ENCODE measurements around the gene PHACTR1.

- TF ChIP-seq EZH2 (IDR thresholded peaks at IDR 0.05), result no peak
- TF ChIP-seq POLR2AphosphoS5 (IDR thresholded peaks at IDR 0.05; ENCODE audit: borderline replicate concordance, low read depth, low read length), result no peak
- TF ChIP-seq FOXP2 (optimal IDR thresholded peaks at IDR 0.05; ENCODE audit: control extremely low read depth, extremely low read length, insufficient read depth), result no peak
Observed at GRCh38 chr6:13281686-13282085, 565.1 kb downstream of the PHACTR1 start.

Data from SK-N-MC (cell line).